H9 (cell line): ENCODE measurements around the gene TCF4. TPM values are rescaled to one million over a fixed set of nuclear protein-coding genes. Genes with fewer than 3 reads are reported as not detected.

Experiments used
- DNase-seq: peaks from one replicate; pipeline ENCODE4 v3.0.0-alpha.2; 2017
- H2AFZ ChIP-seq: one replicate; pipeline ENCODE4 v1.6.1; 2013; ENCODE audit warnings: mild to moderate bottlenecking, low read length, control low read depth, moderate library complexity
- H2AK5ac ChIP-seq: 2 replicates; pipeline ENCODE4 v1.6.1; 2013; ENCODE audit warnings: low read length, control low read depth, mixed read lengths; ENCODE audit not compliant: insufficient read length
- H2BK120ac ChIP-seq: one replicate; pipeline ENCODE4 v1.6.1; 2013; ENCODE audit warnings: low read depth, mild to moderate bottlenecking, low read length, control low read depth, inconsistent platforms; ENCODE audit not compliant: poor library complexity, severe bottlenecking
- H2BK12ac ChIP-seq: 2 replicates; pipeline ENCODE4 v1.6.1; 2013; ENCODE audit warnings: low read length, control low read depth, mixed read lengths, low read depth; ENCODE audit not compliant: insufficient read length
- H2BK15ac ChIP-seq: 2 replicates; pipeline ENCODE4 v1.6.1; 2013; ENCODE audit warnings: low read depth, low read length, control low read depth
- H2BK20ac ChIP-seq: one replicate; pipeline ENCODE4 v1.6.1; 2013; ENCODE audit warnings: low read depth, mild to moderate bottlenecking, low read length, control low read depth, inconsistent platforms; ENCODE audit not compliant: poor library complexity, severe bottlenecking
- H2BK5ac ChIP-seq: 2 replicates; pipeline ENCODE4 v1.6.1; 2013; ENCODE audit warnings: low read length, control low read depth, mixed read lengths; ENCODE audit not compliant: insufficient read length
- H3K14ac ChIP-seq: 2 replicates; pipeline ENCODE4 v1.6.1; 2013; ENCODE audit warnings: low read length, control low read depth; ENCODE audit not compliant: insufficient read depth
- H3K18ac ChIP-seq: 2 replicates; pipeline ENCODE4 v1.6.1; 2013; ENCODE audit warnings: low read depth, mild to moderate bottlenecking, mixed read lengths, low read length, control low read depth; ENCODE audit not compliant: insufficient read length
- H3K23ac ChIP-seq: 2 replicates; pipeline ENCODE4 v1.6.1; 2013; ENCODE audit warnings: low read length, control low read depth, mixed read lengths, low read depth; ENCODE audit not compliant: insufficient read length
- H3K23me2 ChIP-seq: 2 replicates; pipeline ENCODE4 v1.6.1; 2013; ENCODE audit warnings: low read depth, mild to moderate bottlenecking, mixed read lengths, low read length, control low read depth; ENCODE audit not compliant: insufficient read length, poor library complexity, severe bottlenecking
- H3K27ac ChIP-seq: 2 replicates; pipeline ENCODE4 v1.5.1; 2013; ENCODE audit warnings: low read length, control low read depth, mixed read lengths, low read depth; ENCODE audit not compliant: insufficient read length
- H3K27me3 ChIP-seq: 2 replicates; pipeline ENCODE4 v1.6.1; 2013; ENCODE audit warnings: low read length, control low read depth, inconsistent platforms; ENCODE audit not compliant: insufficient read depth
- H3K4ac ChIP-seq: 2 replicates; pipeline ENCODE4 v1.6.1; 2013; ENCODE audit warnings: low read depth, mild to moderate bottlenecking, control low read depth, inconsistent platforms, low read length, moderate library complexity
- H3K4me1 ChIP-seq: 2 replicates; pipeline ENCODE4 v1.6.1; 2013; ENCODE audit warnings: low read length, control low read depth, inconsistent platforms; ENCODE audit not compliant: insufficient read depth
- H3K4me2 ChIP-seq: 2 replicates; pipeline ENCODE4 v1.6.1; 2013; ENCODE audit warnings: low read length, control low read depth, mixed read lengths; ENCODE audit not compliant: insufficient read length, insufficient read depth
- H3K56ac ChIP-seq: 2 replicates; pipeline ENCODE4 v1.6.1; 2013; ENCODE audit warnings: low read depth, mild to moderate bottlenecking, mixed read lengths, low read length, control low read depth; ENCODE audit not compliant: insufficient read length
- H3K79me1 ChIP-seq: 2 replicates; pipeline ENCODE4 v1.6.1; 2013; ENCODE audit warnings: low read depth, mild to moderate bottlenecking, moderate library complexity, low read length, control low read depth, inconsistent platforms; ENCODE audit not compliant: insufficient read depth, poor library complexity, severe bottlenecking
- H3K79me2 ChIP-seq: 2 replicates; pipeline ENCODE4 v1.6.1; 2013; ENCODE audit warnings: low read length, control low read depth, inconsistent platforms; ENCODE audit not compliant: insufficient read depth
- H3K9ac ChIP-seq: 2 replicates; pipeline ENCODE4 v1.6.1; 2013; ENCODE audit warnings: low read length, control low read depth, mixed read lengths; ENCODE audit not compliant: insufficient read length; ENCODE audit errors: extremely low read depth
- H3K9me3 ChIP-seq: one replicate; pipeline ENCODE4 v1.6.1; 2013; ENCODE audit warnings: low read depth, low read length, inconsistent platforms; ENCODE audit not compliant: control insufficient read depth
- H3T11ph ChIP-seq: one replicate; pipeline ENCODE4 v1.6.1; 2013; ENCODE audit warnings: mild to moderate bottlenecking, low read length, control low read depth, inconsistent platforms
- H4K20me1 ChIP-seq: one replicate; pipeline ENCODE4 v1.6.1; 2013; ENCODE audit not compliant: control insufficient read depth, insufficient read length, insufficient read depth
- H4K5ac ChIP-seq: 2 replicates; pipeline ENCODE4 v1.6.1; 2013; ENCODE audit warnings: low read depth, mild to moderate bottlenecking, mixed read lengths, low read length, control low read depth; ENCODE audit not compliant: insufficient read length
- H4K8ac ChIP-seq: replicated peaks from 2 replicates; pipeline ENCODE4 v1.6.1; 2013; ENCODE audit warnings: low read length, control low read depth, mixed read lengths, low read depth; ENCODE audit not compliant: insufficient read length
- H4K91ac ChIP-seq: 2 replicates; pipeline ENCODE4 v1.6.1; 2013; ENCODE audit warnings: low read depth, mild to moderate bottlenecking, moderate library complexity, mixed read lengths, low read length, control low read depth; ENCODE audit not compliant: insufficient read length
- H3K27ac Mint-ChIP-seq, 3 experiments: 2 replicates in 2 of 3; 3 replicates in 1 of 3; pipeline ENCODE4 v1.8.0; 2020 to 2021; ENCODE audit warnings: mixed read lengths in 3 of 3, mild to moderate bottlenecking in 1 of 3, moderate library complexity in 1 of 3
- H3K27me3 Mint-ChIP-seq: 2 replicates; pipeline ENCODE4 v1.8.0; 2021; ENCODE audit warnings: low read depth, mild to moderate bottlenecking, moderate library complexity, mixed read lengths
- H3K36me3 Mint-ChIP-seq, 3 experiments: 2 replicates in 2 of 3; 3 replicates in 1 of 3; pipeline ENCODE4 v1.8.0; 2020 to 2021; ENCODE audit warnings: low read depth in 3 of 3, mixed read lengths in 3 of 3; ENCODE audit not compliant: insufficient read depth in 1 of 3
- H3K4me1 Mint-ChIP-seq, 2 experiments: 2 replicates each; pipeline ENCODE4 v1.8.0; 2020; ENCODE audit warnings: mixed read lengths in 2 of 2
- H3K4me3 Mint-ChIP-seq, 2 experiments: 2 replicates in 1 of 2; 3 replicates in 1 of 2; pipeline ENCODE4 v1.8.0; 2020 to 2021; ENCODE audit warnings: mild to moderate bottlenecking in 2 of 2, mixed read lengths in 2 of 2, moderate library complexity in 1 of 2
- H3K9me3 Mint-ChIP-seq, 2 experiments: 2 replicates in 1 of 2; 3 replicates in 1 of 2; pipeline ENCODE4 v1.8.0; 2020; ENCODE audit warnings: mild to moderate bottlenecking in 2 of 2, mixed read lengths in 2 of 2, moderate library complexity in 1 of 2
- CTCF ChIP-seq: fragments of 200-600 bp; sonication (generic); conservative IDR thresholded peaks from 3 replicates; pipeline ENCODE4 v1.8.0; 2021; ENCODE audit warnings: antibody characterized with exemption, mild to moderate bottlenecking
- WGBS: extraction: QIAGEN DNeasy Blood & Tissue Kit; methylation state at CpG from one replicate; pipeline ENCODE4 v1.1.7; 2013; ENCODE audit warnings: missing lambda C conversion rate, low lambda C conversion rate, mixed read lengths; ENCODE audit not compliant: insufficient read length; ENCODE audit errors: extremely low coverage; 5-methylcytosine and 5-hydroxymethylcytosine counted together
- total RNA-seq: library from RNA; stranded (reverse); gene quantifications from 2 replicates; pipeline ENCODE4 v1.2.1, GENCODE V29; 2021

The TCF4 gene
- total RNA-seq, 1 experiment from 2014 or later = 99.4 TPM

- Mint-ChIP-seq H3K27ac (no peak overlapping the region; a peak in 1 of 7 replicates), H3K9me3 (peaks cover 0 to 7% of the 10 kb centered on the region in 2 experiments; a peak in 4 of 5 replicates), H3K27me3 (no peaks in the 10 kb centered on the region), H3K4me3 (no peak overlapping the region), H3K36me3 (peaks cover 0 to 7% (median 0%) of the 10 kb centered on the region in 3 experiments; a peak in 2 of 7 replicates), H3K4me1 (no peaks in the 10 kb centered on the region)
- DNase-seq = no peak
- H2BK5ac ChIP-seq = no peak overlapping the region
- no peaks in the 10 kb centered on the region for H3K27me3 ChIP-seq
- WGBS = no CpG with 5 or more reads among the region's 7 CpGs
- H2BK12ac ChIP-seq = no peak overlapping the region
- no peak overlapping the region for H3K9ac ChIP-seq
- no peak overlapping the region for H3K27ac ChIP-seq
- H3K14ac ChIP-seq = no peak overlapping the region
- H3K79me2 ChIP-seq = no peaks in the 10 kb centered on the region; the same call in 1 of the 2 replicates
- H2BK15ac ChIP-seq = no peak overlapping the region
- H4K8ac ChIP-seq = no peak overlapping the region
- H3K4me2 ChIP-seq = no peak overlapping the region
- no peak overlapping the region for H2AFZ ChIP-seq
- H4K20me1 ChIP-seq = no peaks in the 10 kb centered on the region
- H3T11ph ChIP-seq = no peak overlapping the region
- no peak overlapping the region for H3K4ac ChIP-seq
- no peak overlapping the region for H4K5ac ChIP-seq
- no peaks in the 10 kb centered on the region for H3K79me1 ChIP-seq
- no peaks in the 10 kb centered on the region for H3K23me2 ChIP-seq
- no peak overlapping the region for H3K18ac ChIP-seq
- no peak overlapping the region for H3K56ac ChIP-seq
- H4K91ac ChIP-seq = no peak overlapping the region
- no peaks in the 10 kb centered on the region for H3K4me1 ChIP-seq
- H3K9me3 ChIP-seq = no peaks in the 10 kb centered on the region
- H2BK120ac ChIP-seq = no peak overlapping the region
- H2BK20ac ChIP-seq = no peak overlapping the region
- no peak overlapping the region for H2AK5ac ChIP-seq
- no peak for TF ChIP-seq CTCF
- H3K23ac ChIP-seq = no peak overlapping the region
Measured at GRCh38 chr18:55199291-55199963, 388.6 kb downstream of the TCF4 start.
